IPS-15b (cell line): ENCODE results near the gene DNM3.

ENCODE experiments used
- H3K27me3 ChIP-seq: one replicate; pipeline ENCODE4 v1.6.1; 2013; ENCODE audit warnings: low read length; ENCODE audit not compliant: control insufficient read depth, insufficient read depth
- H3K36me3 ChIP-seq: one replicate; pipeline ENCODE4 v1.6.1; 2013; ENCODE audit warnings: low read length; ENCODE audit not compliant: control insufficient read depth, insufficient read depth
- H3K4me1 ChIP-seq: one replicate; pipeline ENCODE4 v1.6.1; 2013; ENCODE audit warnings: mild to moderate bottlenecking, low read length; ENCODE audit not compliant: control insufficient read depth, insufficient read depth
- H3K4me3 ChIP-seq: one replicate; pipeline ENCODE4 v1.5.1; 2013; ENCODE audit warnings: low read depth, low read length
- H3K9ac ChIP-seq: one replicate; pipeline ENCODE4 v1.6.1; 2013; ENCODE audit warnings: low read depth, mild to moderate bottlenecking, low read length
- H3K9me3 ChIP-seq: one replicate; pipeline ENCODE4 v1.6.1; 2013; ENCODE audit warnings: mild to moderate bottlenecking, low read length; ENCODE audit not compliant: control insufficient read depth, insufficient read depth

Gene DNM3

DNA sequence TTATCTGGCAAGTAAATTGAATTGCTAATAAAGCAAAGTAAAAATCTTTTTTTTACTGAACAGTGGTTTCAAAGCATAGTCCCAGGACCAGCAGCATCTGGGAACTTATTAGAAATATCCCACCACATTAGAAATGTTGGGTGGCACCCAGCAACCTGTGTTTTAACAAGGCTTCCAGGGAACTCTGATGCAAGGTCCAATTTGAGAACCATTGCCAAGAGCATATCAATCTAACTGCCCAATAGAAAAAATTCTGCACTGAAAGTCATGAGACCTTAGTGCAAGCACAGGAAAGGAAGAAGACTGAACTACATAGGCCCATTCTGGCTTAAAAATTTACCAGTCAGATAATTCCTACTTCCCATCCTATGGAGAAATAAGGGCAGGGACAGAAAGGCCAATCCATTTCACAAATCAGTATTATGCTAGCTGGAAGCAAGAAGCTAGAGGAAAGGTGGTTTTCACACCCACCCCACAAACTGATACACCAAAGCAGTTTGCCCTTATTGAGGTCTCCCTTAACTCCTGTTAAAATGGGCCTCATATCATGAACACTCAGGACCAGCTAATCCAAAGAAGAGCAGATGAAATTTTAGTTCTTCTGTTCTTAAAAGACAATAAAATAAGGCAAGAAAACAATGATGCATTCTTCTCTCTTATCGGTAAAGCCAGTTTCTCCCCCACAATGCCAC lies 561.7 kb downstream of the DNM3 start:
- Histone ChIP-seq H3K36me3 (no peaks in the 10 kb centered on the region), H3K4me3 (no peak overlapping the region), H3K4me1 (peaks cover 9% of the 10 kb centered on the region), H3K27me3 (no peaks in the 10 kb centered on the region), H3K9me3 (no peaks in the 10 kb centered on the region), H3K9ac (no peak overlapping the region)

DNA sequence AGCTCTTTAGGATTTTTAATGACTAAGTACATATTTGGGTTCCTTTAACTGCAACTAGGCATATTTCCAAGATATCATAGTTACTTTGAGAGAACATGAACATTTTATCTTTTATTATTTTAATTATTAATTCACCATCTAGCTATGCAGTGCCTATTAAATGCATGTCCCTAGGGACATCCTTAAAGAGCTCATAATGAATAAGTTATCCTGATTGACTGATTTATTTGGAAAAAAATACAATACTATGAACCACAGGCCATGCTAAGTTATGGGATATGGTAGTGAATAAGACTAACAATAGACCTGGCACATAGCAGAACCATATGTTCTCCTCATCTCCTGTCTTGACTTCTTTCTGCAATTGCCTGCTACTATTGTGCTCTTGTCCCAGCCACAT lies 562.8 kb downstream of the DNM3 start:
- H3K4me3 ChIP-seq = no peak overlapping the region
- H3K36me3 ChIP-seq = no peaks in the 10 kb centered on the region
- peaks cover 9% of the 10 kb centered on the region for H3K4me1 ChIP-seq
- H3K9me3 ChIP-seq = no peaks in the 10 kb centered on the region
- H3K27me3 ChIP-seq = no peaks in the 10 kb centered on the region
- H3K9ac ChIP-seq = no peak overlapping the region

DNA sequence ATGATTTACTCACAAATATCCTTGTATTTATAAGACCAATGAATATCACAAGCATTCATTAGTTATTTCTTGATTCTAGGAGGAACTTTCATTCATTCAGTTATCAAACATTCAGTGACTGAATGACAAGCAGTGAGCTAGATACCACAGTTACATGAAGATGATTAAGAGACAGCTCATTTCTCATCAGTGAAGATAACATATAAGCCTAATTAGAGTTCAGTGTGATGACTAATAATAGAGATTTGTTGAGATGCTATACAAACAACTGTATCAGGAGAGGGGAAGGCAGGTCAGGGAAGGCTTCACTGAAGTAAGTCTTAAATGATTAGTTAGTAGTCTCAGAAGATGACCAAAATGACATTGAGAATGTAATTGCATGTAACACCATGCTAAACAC lies 564.6 kb downstream of the DNM3 start:
- no peak overlapping the region for H3K9ac ChIP-seq
- no peaks in the 10 kb centered on the region for H3K9me3 ChIP-seq
- no peak overlapping the region for H3K4me3 ChIP-seq
- no peaks in the 10 kb centered on the region for H3K36me3 ChIP-seq
- no peaks in the 10 kb centered on the region for H3K4me1 ChIP-seq
- no peaks in the 10 kb centered on the region for H3K27me3 ChIP-seq

DNA sequence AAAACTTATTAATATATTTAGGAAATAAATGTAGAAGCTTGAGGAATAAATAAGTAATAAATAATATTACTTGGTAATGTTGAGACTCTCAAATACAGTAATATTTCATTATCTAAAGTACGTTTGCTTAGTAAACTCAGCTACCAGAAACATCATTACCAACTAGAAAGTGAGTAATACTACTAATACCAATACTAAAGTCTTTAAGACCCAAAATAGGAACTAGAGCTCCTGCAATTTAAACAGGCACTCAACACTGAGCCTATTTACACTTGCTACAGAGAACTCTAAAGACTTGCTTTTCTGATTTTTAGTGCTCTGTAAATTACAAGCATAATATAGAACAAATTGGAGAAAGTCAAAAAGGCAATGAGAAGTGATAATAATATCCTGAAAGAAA lies 565.7 kb downstream of the DNM3 start:
- Histone ChIP-seq H3K9me3 (no peaks in the 10 kb centered on the region), H3K4me1 (no peaks in the 10 kb centered on the region), H3K9ac (no peak overlapping the region), H3K36me3 (no peaks in the 10 kb centered on the region), H3K4me3 (no peak overlapping the region), H3K27me3 (no peaks in the 10 kb centered on the region)

DNA sequence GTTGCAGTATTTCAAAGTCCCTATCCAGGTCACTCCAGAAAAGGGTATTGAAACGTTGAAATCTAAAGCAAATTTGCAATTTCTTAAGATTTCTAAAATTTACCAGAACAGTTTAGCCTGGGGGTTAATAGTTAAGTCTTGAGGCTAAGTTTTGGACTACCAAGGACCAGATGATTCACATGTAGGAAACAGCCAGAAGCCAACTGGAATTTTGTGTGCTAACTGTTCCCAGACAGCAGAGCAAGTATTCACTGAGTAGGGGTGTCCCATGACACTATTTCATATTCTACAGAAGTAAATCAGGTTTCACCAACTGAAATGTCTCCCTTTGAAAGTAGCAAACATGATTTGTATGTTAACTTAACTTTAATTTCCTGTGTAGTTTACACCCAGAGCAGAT lies 567.7 kb downstream of the DNM3 start:
- H3K4me3 ChIP-seq = no peak overlapping the region
- H3K4me1 ChIP-seq = no peaks in the 10 kb centered on the region
- no peaks in the 10 kb centered on the region for H3K27me3 ChIP-seq
- no peaks in the 10 kb centered on the region for H3K9me3 ChIP-seq
- H3K9ac ChIP-seq = no peak overlapping the region
- H3K36me3 ChIP-seq = no peaks in the 10 kb centered on the region

DNA sequence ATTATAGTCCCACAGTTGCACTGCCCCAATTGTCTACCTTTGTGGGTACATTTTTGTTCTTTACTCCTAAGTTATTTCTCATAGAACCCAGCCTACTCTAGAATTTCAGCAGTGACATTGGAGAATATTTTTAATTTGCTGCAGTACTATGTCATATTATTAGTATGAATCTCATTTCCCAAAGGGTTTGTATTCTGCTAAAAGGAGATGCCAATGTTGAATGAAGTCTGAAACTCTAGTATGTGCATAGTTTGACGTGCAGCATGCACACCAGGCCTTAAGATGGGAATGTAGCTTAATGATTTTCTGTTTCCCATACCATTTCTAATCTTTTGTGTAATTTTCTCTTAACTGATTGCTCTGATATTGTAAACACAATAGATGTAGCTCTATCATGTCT lies 568.7 kb downstream of the DNM3 start:
- Histone ChIP-seq H3K9ac (no peak overlapping the region), H3K36me3 (no peaks in the 10 kb centered on the region), H3K27me3 (no peaks in the 10 kb centered on the region), H3K9me3 (no peaks in the 10 kb centered on the region), H3K4me3 (no peak overlapping the region), H3K4me1 (no peaks in the 10 kb centered on the region)

DNA sequence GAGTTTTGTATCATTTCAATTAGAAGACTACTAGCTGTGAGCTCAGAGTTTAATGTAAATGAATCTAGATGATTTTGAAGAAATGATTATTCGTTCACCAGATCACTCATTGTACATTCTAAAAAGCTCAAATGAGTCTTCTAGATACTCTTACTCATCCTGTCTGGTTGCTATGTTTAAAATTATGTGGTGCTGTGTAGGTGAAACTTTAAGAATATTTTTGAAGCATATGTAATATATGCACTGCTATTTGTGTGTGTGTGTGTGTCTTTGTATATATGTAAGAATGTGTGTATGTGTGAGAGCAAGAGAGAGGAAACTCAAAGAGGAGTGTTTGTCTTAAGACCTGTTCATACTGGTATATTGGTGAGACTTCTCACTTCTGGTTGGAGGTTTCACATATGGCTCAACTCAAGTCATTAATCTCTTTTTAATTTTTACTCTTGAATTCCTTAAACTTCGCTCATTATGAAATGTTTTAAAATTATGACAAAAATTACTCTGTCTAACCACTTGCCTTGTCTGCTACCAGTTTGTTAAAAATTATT lies 570.6 kb downstream of the DNM3 start:
- no peaks in the 10 kb centered on the region for H3K9me3 ChIP-seq
- H3K4me1 ChIP-seq = no peaks in the 10 kb centered on the region
- H3K36me3 ChIP-seq = no peaks in the 10 kb centered on the region
- no peak overlapping the region for H3K9ac ChIP-seq
- H3K4me3 ChIP-seq = no peak overlapping the region
- no peaks in the 10 kb centered on the region for H3K27me3 ChIP-seq

DNA sequence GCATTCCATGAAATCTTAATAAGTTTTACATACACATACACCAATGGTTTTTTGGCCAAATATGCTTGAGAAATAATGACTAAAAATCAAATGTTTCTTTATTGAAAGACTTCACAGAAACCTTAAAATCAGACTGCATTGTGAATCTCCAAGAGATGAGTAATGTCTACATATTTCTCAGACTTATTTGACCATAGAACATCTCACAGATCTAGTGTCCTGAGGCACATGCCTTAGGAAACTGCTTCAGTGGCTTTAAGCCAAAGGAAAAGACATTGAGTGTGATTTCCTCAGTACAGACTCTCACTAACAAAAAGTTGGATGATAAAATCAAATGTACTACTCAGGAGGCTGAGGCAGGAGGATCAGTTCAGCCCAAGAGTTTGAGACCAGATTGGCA lies 573.0 kb downstream of the DNM3 start:
- H3K4me3 ChIP-seq = no peak overlapping the region
- H3K27me3 ChIP-seq = no peaks in the 10 kb centered on the region
- no peaks in the 10 kb centered on the region for H3K9me3 ChIP-seq
- H3K4me1 ChIP-seq = no peaks in the 10 kb centered on the region
- no peak overlapping the region for H3K9ac ChIP-seq
- H3K36me3 ChIP-seq = no peaks in the 10 kb centered on the region

DNA sequence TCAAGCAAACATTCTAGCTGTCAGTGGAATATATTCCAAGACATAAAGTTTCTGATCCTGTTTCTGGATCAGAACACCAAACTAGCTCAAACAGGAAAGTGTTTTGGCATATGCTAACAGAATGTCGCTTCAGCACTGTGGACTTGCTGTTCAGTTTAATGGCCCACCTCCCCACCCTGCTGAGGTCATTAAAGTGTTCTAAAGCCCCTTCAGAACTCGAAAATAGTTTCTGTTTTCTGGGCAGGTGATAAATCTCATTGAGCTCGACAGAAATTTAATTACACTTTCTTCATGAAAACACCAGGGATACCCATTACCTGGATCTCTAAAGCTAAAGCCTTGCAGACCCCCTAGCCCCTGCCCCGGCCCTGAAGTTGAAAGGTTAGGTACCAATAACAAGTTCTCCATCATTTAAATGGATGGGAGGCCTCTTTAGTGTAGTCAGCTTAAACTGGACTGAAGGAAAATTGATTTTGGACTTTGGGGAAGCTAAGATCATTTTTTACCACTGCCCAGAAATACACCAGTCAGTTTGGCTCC lies 575.3 kb downstream of the DNM3 start:
- Histone ChIP-seq H3K27me3 (no peaks in the 10 kb centered on the region), H3K4me1 (no peaks in the 10 kb centered on the region), H3K9me3 (no peaks in the 10 kb centered on the region), H3K4me3 (no peak overlapping the region), H3K9ac (no peak overlapping the region), H3K36me3 (no peaks in the 10 kb centered on the region)

DNA sequence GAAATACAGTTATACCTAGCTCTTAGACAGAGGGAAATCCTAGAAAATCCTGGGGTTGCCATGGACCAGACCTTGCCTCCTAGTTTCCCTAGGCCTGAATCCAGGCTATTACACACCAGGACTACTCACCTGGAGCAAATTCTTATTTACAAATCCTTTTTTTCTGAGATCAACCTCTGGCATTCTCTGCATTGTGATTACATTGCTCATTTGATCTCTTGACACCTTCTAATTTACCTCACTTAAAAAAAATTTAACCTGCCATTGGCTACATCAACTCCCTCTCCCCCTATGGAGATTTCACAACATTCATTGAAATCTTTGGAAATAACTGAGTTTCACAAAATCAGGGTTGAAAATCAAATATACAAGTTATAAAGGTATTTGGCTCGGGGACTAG lies 576.3 kb downstream of the DNM3 start:
- H3K36me3 ChIP-seq = no peaks in the 10 kb centered on the region
- H3K9ac ChIP-seq = no peak overlapping the region
- peaks cover 5% of the 10 kb centered on the region for H3K4me1 ChIP-seq
- H3K9me3 ChIP-seq = no peaks in the 10 kb centered on the region
- H3K4me3 ChIP-seq = no peak overlapping the region
- H3K27me3 ChIP-seq = no peaks in the 10 kb centered on the region

DNA sequence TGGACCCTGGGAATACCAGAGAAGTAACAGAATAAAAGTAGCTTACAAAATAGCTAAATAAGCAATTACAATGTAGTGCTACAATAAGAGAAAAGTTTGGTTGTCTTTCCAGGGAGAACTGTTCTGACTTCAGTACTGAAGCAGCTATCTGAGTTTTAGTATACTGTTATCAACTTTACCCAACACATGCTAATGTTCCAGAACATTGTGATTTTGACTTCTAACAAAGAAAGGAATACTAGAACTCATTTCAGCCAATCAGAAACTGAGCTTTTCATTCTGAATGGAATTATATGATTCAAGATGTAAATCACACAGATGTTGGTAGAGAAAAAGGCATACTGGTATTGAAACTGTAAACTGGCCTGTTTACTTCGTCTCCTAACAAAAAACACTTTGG lies 579.1 kb downstream of the DNM3 start, which contains the start of gene C1orf105:
TSS of gene C1orf105 (plus strand) at position 301 of the 400 bp plus-strand sequence. CDS start 201 bp downstream, outside the sequence.
- Histone ChIP-seq H3K9ac (no peak within 1 kb of the TSS), H3K9me3 (no peaks in the 10 kb centered on the region), H3K4me1 (peaks cover 5% of the 10 kb centered on the region), H3K4me3 (no peak within 1 kb of the TSS), H3K27me3 (no peaks in the 10 kb centered on the region), H3K36me3 (no peaks in the 10 kb centered on the region)

DNA sequence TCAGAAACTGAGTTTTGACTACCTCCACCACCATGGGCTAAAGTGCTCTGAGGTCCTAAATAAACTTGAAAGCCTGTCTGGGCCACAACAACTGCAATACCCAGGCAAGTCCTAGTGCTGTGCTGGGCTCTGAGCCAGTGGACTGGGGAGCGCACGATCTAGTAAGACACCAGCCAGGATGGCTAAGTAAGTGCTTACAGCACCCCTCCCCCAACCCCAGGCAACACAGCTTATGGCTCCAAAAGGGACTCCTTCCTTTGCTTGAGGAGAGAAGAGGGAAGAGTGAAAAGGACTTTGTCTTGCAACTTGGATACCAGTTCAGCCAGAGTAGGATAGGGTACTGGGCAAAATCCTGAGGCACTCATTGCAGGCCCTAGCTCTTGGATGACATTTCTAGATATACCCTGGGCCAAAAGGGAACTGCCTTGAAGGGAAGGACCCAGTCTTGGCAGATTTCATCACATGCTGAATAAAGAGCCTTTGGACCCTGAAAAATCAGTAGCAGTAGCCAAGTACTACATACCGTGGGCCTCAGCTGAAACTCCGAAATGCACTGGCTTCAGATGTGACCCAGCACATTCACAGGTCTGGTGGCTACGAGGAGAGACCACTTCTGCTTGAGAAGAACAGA lies 580.8 kb downstream of the DNM3 start:
- Histone ChIP-seq H3K4me3 (no peak overlapping the region), H3K9me3 (no peaks in the 10 kb centered on the region), H3K9ac (no peak overlapping the region), H3K27me3 (no peaks in the 10 kb centered on the region), H3K36me3 (no peaks in the 10 kb centered on the region), H3K4me1 (peaks cover 14% of the 10 kb centered on the region)
